Endothelial cell of umbilical vein (primary cell): ENCODE data around the gene POLR3C. TPM values are rescaled to one million over a fixed set of nuclear protein-coding genes. Genes with fewer than 3 reads are reported as not detected.

Source experiments
- BruUV-seq: library from RNA; stranded (reverse); fragments of 400-500 nt; replicated peaks from 2 replicates; lab custom pipeline; 2021; lab: Mats Ljungman, UMichigan
- CTCF ChIA-PET: fragments of 300-600, 350-600 bp; sonication (Branson Sonifier 250); formaldehyde crosslinking; loops from one replicate; lab custom pipeline; 2021; ENCODE audit warnings: antibody characterized with exemption, inconsistent platforms; lab: Charles Lee
- POLR2A ChIA-PET: fragments of 300-600, 350-600 bp; sonication (Branson Sonifier 250); formaldehyde crosslinking; loops from one replicate; lab custom pipeline; 2021; ENCODE audit warnings: antibody characterized with exemption, inconsistent platforms; lab: Charles Lee
- DNase-seq: peaks from one replicate; pipeline ENCODE4 v3.0.0-alpha.2; 2011; ENCODE audit warnings: low read depth, low spot score
- FAIRE-seq: peaks from 2 replicates; lab custom pipeline; 2011; peaks lifted over from hg19 to GRCh38; lab: Jason Lieb, UNC
- H2AFZ ChIP-seq: 2 replicates; pipeline ENCODE4 v1.6.0; 2012; ENCODE audit warnings: low read depth, low read length, control low read depth, inconsistent platforms
- H3K27ac ChIP-seq: 2 replicates; pipeline ENCODE4 v1.5.1; 2011; ENCODE audit warnings: low read depth, mild to moderate bottlenecking, control low read depth, low read length, moderate library complexity; ENCODE audit not compliant: insufficient read depth
- H3K27me3 ChIP-seq, 2 experiments: 2 replicates each; pipeline versions ENCODE4 v1.6.0 to v1.6.1; 2011; ENCODE audit warnings: low read length in 2 of 2, mixed read lengths in 1 of 2; ENCODE audit not compliant: control insufficient read depth in 2 of 2, insufficient read depth in 2 of 2
- H3K36me3 ChIP-seq, 2 experiments: 2 replicates in 1 of 2; 3 replicates in 1 of 2; pipeline ENCODE4 v1.5.1; 2011; ENCODE audit warnings: low read length in 2 of 2, mild to moderate bottlenecking in 1 of 2, moderate library complexity in 1 of 2; ENCODE audit not compliant: control insufficient read depth in 2 of 2, insufficient read depth in 2 of 2; ENCODE audit errors: extremely low read depth in 1 of 2
- H3K4me1 ChIP-seq: 3 replicates; pipeline ENCODE4 v1.5.1; 2011; ENCODE audit warnings: mild to moderate bottlenecking, low read length; ENCODE audit not compliant: control insufficient read depth, insufficient read depth; ENCODE audit errors: extremely low read depth
- H3K4me2 ChIP-seq: 2 replicates; pipeline ENCODE4 v1.6.1; 2011; ENCODE audit warnings: low read length, control low read depth, mixed read lengths; ENCODE audit not compliant: insufficient read depth
- H3K4me3 ChIP-seq, 3 experiments: fragments of 200-600 bp in 1 of 3; sonication (generic), shearing (Covaris generic) in 1 of 3; replicated peaks in 1 of 3; 2 replicates each; pipeline ENCODE4 v1.5.1; 2011 to 2016; ENCODE audit warnings: control low read depth in 3 of 3, low read length in 3 of 3, mild to moderate bottlenecking in 2 of 3, inconsistent platforms in 1 of 3, low read depth in 1 of 3, moderate library complexity in 1 of 3; ENCODE audit not compliant: insufficient read depth in 1 of 3
- H3K79me2 ChIP-seq: 2 replicates; pipeline ENCODE4 v1.6.0; 2012; ENCODE audit warnings: low read length, inconsistent platforms; ENCODE audit not compliant: control insufficient read depth, insufficient read depth
- H3K9ac ChIP-seq: replicated peaks from 2 replicates; pipeline ENCODE3; 2011; ENCODE audit warnings: low read length, control low read depth; ENCODE audit not compliant: insufficient read depth; ENCODE audit errors: extremely low read depth
- H3K9me1 ChIP-seq: replicated peaks from 3 replicates; pipeline ENCODE4 v1.6.0; 2011; ENCODE audit warnings: mild to moderate bottlenecking, low read length; ENCODE audit not compliant: control insufficient read depth, insufficient read depth; ENCODE audit errors: extremely low read depth
- H3K9me3 ChIP-seq: replicated peaks from 2 replicates; pipeline ENCODE4 v1.5.1; 2012; ENCODE audit warnings: low read length, inconsistent platforms; ENCODE audit not compliant: control insufficient read depth, insufficient read depth
- H4K20me1 ChIP-seq: replicated peaks from 2 replicates; pipeline ENCODE3; 2011; ENCODE audit warnings: mild to moderate bottlenecking, low read length; ENCODE audit not compliant: control insufficient read depth, insufficient read depth; ENCODE audit errors: extremely low read depth
- EZH2 ChIP-seq: IDR thresholded peaks from 2 replicates; pipeline ENCODE4 v1.6.1; 2012; ENCODE audit warnings: borderline replicate concordance, low read depth, mild to moderate bottlenecking, moderate library complexity, low read length, inconsistent platforms; ENCODE audit not compliant: severe bottlenecking
- JUN ChIP-seq: IDR thresholded peaks from 2 replicates; pipeline ENCODE4 v1.6.1; 2011; ENCODE audit warnings: borderline replicate concordance, low read depth; ENCODE audit not compliant: insufficient read length, insufficient read depth
- MYC ChIP-seq: IDR thresholded peaks from one replicate; pipeline ENCODE4 v1.6.1; 2011; ENCODE audit warnings: mild to moderate bottlenecking, low read depth, low read length
- POLR2A ChIP-seq: IDR thresholded peaks from 2 replicates; pipeline ENCODE4 v1.6.1; 2012; ENCODE audit warnings: low read depth, mild to moderate bottlenecking, control low read depth, low read length
- POLR2AphosphoS5 ChIP-seq: IDR thresholded peaks from 2 replicates; pipeline ENCODE4 v1.6.1; 2012; ENCODE audit warnings: low read depth, mild to moderate bottlenecking, control low read depth, low read length, moderate library complexity; ENCODE audit not compliant: insufficient read depth
- dilution Hi-C: fragments of 300-500 bp; cut with MboI; formaldehyde crosslinking; loops from one replicate; pipeline ENCODE4 v1.15.0; 2019; ENCODE audit warnings: low sequenced_read_pairs; ENCODE audit not compliant: extremely low pct_ligation_motif_present
- intact Hi-C: fragments of 100-400 bp; cut with micrococcal nuclease; formaldehyde crosslinking; loops from one replicate; pipeline ENCODE4 v1.10.0; 2022
- polyA plus RNA-seq, 4 experiments: library from polyadenylated mRNA; depleted of rRNA in 3 of 4; stranded (reverse) in 3 of 4; unstranded in 1 of 4; fragments of >200 nt; gene quantifications; 2 replicates each; pipeline versions ENCODE4 v1.2.1 to v1.2.3, GENCODE V29; 2011 to 2012; ENCODE audit warnings: missing spikeins in 1 of 4
- total RNA-seq: library from RNA; stranded (reverse); gene quantifications from 2 replicates; pipeline ENCODE4 v1.2.3, GENCODE V29; 2021
- TF ChIP-seq, protein P1 (sequence below): IDR thresholded peaks from 2 replicates; pipeline ENCODE4 v1.6.1; 2011; ENCODE audit not compliant: insufficient read depth, insufficient read length

Gene POLR3C
- total and polyA plus RNA-seq, 2 donors (not counting 3 experiments of a cell fraction or from before 2014, with no cell fraction given) = 28.4 to 30.4 TPM

DNA sequence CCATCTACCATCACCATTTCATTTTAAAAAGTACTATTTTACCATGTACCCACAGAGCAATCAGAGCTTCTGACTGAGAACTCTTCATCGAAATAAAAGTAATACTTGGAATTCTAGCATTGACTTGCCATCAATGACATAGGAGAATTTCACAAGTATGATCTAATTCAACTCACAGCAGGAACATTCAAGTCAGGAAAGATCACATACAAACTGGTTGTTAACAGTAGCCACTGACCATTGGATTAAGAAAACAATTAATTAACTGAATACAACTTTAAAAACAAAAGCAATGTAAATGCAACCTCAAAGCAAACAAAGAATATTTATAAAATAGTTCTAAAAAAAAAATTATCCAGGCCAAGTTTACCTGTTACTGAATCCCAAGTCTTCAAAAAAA is 18.9 kb upstream of the POLR3C start:
- Histone ChIP-seq H3K4me2 (no peak overlapping the region), H3K9me3 (no peaks in the 10 kb centered on the region), H3K27me3 (no peaks in the 10 kb centered on the region), H3K79me2 (peaks cover 71% of the 10 kb centered on the region), H2AFZ (no peak overlapping the region), H3K27ac (no peak overlapping the region), H3K4me3 (no peak overlapping the region), H3K4me1 (no peaks in the 10 kb centered on the region), H3K36me3 (peaks cover 0 to 2% of the 10 kb centered on the region in 2 experiments), H3K9ac (no peak overlapping the region), H4K20me1 (peaks cover 2% of the 10 kb centered on the region), H3K9me1 (no peaks in the 10 kb centered on the region)
- ChIA-PET POLR2A (no interaction called here), CTCF (interaction anchor here (2.0 to 3.3 kb wide), 4 partner anchors 10 to 19 kb away, joined by 5 to 19 read pairs (median 10); no protein-coding TSS in a partner anchor)
- FAIRE-seq (no peak), DNase-seq (no peak)
- TF ChIP-seq MYC (no peak), POLR2AphosphoS5 (no peak), POLR2A (no peak)
- TF ChIP-seq, protein P1, sequence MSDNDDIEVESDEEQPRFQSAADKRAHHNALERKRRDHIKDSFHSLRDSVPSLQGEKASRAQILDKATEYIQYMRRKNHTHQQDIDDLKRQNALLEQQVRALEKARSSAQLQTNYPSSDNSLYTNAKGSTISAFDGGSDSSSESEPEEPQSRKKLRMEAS = no peak
- no TSS peak for BruUV-seq
- dilution Hi-C loops (no loop called here), intact Hi-C loops (no loop called here)

DNA sequence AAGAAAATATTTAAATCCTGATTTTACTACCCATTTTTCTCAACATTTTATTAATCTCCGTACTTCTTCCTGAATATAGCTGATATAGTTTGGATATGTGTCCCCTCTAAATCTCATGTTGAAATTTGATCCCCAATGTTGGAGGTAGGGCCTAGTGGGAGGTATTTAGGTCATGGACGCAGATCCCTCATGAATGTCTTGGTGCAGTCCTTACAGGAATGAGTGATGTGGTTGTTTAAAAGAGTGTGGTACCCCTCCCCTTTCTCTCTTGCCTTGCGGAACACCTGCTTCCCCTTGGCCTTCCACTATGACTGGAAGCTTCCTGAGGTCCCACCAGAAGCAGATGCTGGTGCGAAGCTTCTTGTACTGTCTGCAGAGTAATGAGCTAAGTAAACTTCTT is 17.6 kb upstream of the POLR3C start:
- Histone ChIP-seq H3K9me3 (no peaks in the 10 kb centered on the region), H3K27me3 (no peaks in the 10 kb centered on the region), H3K4me1 (no peaks in the 10 kb centered on the region), H3K36me3 (peaks cover 0 to 2% of the 10 kb centered on the region in 2 experiments), H3K4me3 (no peak overlapping the region), H3K9me1 (no peaks in the 10 kb centered on the region), H3K79me2 (peaks cover 65% of the 10 kb centered on the region), H4K20me1 (peaks cover 2% of the 10 kb centered on the region), H3K4me2 (no peak overlapping the region), H3K9ac (no peak overlapping the region), H2AFZ (no peak overlapping the region), H3K27ac (no peak overlapping the region)
- no TSS peak for BruUV-seq
- TF ChIP-seq POLR2A (no peak), JUN (no peak), EZH2 (no peak), POLR2AphosphoS5 (no peak), MYC (no peak)
- TF ChIP-seq, protein P1 = no peak
- FAIRE-seq (no peak), DNase-seq (no peak)
- dilution Hi-C loops = no loop called here
- POLR2A ChIA-PET = no interaction called here
- intact Hi-C loops = no loop called here
- CTCF ChIA-PET = interaction anchor here (2.2 kb wide), 1 partner anchor 14 kb away, joined by 6 read pairs; no protein-coding TSS in a partner anchor
